HG03066 (cell line): ENCODE results near the gene MAK.
"Not testable (repeated sequence)": the region's sequence is repeated elsewhere in the genome, so short reads cannot be mapped to it uniquely, and the experiment has no call there.

Experiments
- ATAC-seq: cut with Tn5 transposase; IDR thresholded peaks from one replicate; pipeline ENCODE4 v1.9.1; 2021; ENCODE audit warnings: low read depth; ENCODE audit not compliant: unreplicated experiment

MAK gene

DNA sequence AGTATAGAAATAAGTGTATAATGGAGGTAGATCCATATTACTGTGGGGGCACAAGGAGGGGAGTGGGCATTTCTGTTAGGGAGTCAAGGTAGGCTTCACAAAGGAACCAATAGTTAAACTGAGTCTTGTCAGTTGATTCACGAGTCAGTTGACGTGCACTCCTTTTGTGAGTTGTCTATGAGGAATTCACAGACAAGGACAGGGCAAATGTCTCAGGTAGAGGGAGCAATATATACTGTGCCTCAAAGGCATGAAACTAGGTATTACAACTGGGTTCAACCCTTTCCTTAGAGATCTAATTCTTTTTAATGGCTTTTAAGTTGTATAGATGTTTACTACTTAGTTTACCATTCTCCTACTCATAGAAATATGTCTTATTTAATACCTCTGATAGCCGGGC is 104.5 kb downstream of the MAK start:
- no peak for ATAC-seq

DNA sequence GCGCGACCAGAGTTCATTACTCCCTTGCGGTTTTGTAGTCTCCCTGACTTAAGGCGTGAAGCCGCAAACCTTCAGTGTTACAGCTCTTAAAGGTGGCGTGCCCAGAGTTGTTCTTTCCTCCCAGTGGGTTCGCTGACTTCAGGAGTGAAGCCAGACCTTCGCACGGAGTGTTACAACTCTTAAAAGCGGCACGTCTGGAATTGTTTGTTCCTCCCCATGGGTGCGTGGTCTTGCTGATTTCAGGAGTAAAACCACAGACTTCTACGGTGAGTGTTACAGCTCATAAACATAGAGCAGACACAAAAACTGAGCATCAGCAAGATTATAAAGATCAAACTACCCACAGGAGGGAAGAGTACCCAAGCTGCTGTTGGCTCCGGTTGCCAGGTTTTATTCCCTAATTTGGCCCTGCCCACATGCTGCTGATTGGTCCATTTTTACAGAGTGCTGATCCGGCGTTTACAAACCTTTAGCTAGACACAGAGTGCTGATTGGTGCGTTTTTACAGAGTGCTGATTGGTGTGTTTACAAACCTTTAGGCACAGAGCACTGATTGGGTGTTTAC is 105.1 kb downstream of the MAK start:
- ATAC-seq: no peak

DNA sequence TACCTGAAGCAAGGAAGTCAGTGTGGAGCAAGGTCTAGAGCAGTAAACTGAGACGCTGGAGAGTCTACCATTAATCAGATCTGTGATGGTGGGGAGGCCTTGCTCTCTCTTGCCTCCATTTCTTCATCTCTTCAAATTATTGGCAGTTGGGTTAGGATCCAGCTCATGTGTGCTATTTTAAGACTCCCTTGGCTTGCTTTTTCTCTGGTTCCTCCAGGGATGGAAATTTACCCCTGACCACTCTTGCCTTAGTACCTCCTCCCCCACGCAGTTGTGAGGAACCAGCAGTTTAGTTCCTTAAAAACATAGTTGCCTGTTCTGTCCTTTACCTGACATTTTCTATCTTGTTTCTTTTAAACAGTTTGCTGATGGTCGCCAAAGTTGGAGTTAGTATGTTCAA is 108.1 kb downstream of the MAK start:
- no peak for ATAC-seq

DNA sequence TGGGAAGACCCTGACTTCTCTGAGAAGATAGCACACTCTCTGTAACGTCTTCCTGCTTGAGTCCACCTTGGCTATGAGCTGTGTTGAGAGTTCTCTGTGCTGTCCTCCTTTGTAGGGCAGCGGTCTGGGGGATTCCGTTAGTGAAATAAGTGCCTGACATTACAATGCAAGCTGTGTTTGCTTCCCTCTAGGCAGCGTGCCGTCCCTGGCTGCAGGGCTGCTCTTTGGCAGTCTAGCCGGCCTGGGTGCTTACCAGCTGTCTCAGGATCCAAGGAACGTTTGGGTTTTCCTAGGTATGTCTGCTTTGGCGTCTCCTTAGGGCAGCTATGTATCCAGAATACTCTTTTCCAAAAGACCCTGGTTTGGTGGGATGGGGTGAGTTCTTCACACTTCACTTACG is 112.6 kb downstream of the MAK start:
- ATAC-seq: no peak

DNA sequence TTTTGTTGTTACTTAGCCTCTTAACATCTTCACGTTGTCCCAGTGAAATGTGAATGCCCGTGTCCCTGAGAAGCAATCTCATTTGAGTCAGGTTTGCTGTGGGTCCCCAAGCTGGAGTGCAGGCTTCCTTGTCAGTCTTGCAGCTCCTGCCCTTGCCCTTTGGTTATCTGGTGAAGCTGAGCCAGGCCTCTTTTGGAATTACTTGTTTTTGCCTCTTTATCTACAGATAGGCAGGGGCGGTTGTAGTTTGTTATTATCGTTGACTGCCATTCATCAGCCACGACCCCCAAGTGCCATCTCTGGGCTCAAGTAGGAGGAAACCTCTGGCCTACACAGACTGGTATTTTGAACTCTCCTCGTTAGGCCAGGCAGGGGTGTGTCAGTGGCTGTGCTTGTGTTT is 113.3 kb downstream of the MAK start:
- no peak for ATAC-seq

DNA sequence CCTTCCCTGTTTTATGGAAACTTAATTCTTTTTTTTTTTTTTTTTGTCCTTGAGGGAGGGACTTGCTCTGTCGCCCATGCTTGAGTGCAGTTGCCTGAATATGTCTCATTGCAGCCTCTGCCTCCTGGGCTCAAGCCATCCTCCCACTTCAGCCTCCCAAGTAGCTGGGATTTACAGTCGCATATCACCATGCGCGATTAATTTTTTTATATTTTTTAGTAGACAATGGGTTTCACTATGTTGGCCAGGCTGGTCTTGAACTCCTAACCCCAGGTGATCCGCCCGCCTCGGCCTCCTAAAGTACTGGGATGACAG is 114.8 kb downstream of the MAK start:
- no peak for ATAC-seq

DNA sequence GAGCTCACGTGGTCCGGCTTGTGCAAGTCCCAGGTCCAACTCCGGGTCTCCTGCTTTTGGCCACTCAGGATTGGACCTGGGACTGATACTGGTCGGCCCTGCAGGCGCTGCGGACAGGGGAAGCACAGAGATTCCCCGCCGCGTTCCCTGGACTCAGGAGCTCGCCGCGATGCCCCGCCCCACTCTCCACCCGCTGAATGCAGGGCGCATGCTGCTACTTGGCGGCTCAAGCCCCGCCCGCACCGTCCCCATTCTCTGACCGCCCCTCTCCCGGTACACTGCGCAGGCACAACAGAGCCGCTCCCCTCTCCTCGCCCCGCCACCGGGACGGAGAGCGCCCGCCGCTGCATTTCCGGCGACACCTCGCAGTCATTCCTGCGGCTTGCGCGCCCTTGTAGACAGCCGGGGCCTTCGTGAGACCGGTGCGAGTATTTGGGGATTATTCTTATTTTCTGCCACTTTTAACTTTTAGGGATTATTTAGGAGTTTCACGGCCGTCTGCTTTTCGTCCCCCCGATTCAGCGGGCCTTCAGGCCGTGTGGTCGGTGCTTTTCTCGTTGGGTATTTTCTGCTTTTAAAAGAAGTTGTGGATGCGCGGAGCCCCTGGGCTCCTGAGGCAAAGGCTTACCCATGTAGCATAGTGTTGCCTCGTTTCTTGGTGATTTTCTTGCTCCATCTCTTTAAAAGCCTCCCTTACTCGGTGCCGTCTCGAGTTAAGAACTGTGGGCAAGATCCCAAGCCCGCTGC is 115.3 kb downstream of the MAK start, which contains the start of gene TMEM14C:
Gene TMEM14C (plus strand): TSS at position 251 of the 747 bp plus-strand sequence. CDS start 1,544 bp downstream, outside the sequence.
- ATAC-seq: peak; percentile 98

DNA sequence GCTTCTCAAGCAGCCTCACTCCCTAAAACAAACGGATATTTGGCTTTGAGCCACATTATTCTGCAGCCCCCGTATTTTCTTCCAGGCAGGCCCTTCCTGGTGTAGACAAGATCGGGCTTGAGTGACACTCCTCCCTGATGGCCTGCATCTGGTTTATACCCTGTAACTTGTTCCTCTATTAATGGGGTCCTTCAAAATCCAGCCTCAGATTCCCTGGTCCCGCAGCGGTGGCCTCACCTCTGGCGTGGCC is 115.8 kb downstream of the MAK start:
- no peak for ATAC-seq

DNA sequence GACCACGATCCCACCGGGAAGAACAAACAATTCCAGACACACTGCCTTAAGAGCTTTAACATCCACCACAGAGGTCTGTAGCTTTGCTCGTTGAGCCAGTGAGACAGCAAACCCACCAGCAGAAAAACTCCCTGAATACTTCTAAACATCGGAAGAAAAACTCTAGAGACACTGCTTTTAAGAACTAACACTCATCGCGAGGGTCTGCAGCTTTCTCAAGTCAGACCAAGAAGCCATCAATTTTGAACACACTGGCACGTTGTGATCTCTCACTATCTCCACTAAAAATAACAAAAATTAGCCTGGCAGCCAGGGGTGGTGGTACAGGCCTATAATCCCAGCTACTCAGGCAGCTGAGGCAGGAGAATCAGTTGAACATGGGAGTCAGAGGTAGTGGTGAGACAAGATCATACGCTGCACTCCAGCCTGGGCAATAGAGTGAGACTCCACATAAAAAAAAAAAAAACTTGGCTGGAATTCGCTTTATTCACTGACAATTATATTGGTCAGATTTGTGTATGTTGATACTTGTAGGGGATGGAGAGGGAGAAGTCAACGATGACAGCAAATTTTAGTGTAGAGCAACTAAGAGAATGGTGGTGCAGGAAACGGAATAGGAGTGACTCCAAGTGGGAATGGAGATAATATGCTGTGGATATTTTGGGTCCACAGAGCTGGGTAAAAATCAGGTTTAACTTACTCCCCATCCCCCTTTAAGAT is 116.3 kb downstream of the MAK start:
- ATAC-seq: no peak

DNA sequence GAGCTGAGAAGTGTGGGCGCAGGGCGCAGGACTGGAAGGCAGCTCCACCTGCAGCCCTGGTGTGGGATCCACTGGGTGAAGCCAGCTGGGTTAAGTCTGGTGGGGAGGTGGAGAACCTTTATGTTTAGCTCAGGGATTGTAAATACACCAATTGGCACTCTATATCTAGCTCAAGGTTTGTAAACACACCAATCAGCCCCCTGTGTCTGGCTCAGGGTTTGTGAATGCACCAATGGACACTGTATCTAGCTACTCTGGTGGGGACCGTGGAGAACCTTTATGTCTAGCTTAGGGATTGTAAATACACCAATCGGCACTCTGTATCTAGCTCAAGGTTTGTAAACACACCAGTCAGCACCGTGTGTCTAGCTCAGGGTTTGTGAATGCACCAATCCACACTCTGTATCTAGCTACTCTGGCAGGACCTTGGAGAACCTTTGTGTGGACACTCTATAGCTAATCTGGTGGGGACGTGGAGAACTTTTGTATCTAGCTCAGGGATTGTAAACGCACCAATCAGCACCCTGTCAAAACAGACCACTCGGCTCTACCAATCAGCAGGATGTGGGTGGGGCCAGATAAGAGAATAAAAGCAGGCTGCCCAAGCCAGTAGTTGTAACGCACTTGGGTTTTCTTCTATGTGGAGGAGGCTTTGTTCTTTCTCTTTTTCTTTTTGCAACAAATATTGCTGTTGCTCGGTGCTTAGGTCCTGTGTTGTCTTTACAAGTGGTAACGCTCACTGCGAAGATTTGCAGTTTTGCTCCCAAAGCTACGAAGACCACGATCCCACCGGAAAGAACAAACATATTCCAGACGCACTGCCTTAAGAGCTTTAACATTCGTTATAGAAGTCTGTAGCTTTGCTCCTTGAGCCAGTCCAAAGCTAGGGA is 117.1 kb downstream of the MAK start:
- ATAC-seq: not testable (repeated sequence)

DNA sequence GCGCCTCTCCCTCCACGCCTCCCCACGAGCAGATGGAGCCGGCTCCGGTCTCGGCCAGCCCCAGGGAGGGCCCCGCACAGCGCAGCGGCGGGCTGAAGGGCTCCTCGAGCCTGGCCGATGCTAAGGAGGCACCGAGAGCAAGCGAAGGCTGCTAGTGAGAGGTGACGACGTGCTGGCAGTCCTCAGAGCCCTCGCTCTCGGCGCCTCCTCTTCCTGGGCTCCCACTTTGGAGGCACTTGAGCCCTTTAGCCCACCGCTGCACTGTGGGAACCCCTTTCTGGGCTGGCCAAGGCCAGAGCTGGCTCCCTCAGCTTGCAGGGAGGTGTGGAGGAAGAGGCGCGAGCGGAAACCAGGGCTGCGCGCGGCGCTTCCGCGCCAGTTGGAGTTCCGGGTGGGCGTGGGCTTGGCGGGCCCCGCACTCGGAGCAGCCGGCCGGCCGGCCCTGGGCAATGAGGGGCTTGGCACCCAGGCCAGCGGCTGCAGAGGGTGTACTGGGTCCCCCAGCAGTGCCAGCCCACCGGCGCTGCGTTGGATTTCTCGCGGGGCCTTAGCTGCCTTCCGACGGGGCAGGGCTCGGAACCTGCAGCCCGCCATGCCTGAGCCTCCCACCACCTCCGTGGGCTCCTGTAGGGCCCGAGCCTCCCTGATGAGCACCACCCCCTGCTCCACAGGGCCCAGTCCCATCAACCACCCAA is 117.9 kb downstream of the MAK start:
- ATAC-seq: no peak

DNA sequence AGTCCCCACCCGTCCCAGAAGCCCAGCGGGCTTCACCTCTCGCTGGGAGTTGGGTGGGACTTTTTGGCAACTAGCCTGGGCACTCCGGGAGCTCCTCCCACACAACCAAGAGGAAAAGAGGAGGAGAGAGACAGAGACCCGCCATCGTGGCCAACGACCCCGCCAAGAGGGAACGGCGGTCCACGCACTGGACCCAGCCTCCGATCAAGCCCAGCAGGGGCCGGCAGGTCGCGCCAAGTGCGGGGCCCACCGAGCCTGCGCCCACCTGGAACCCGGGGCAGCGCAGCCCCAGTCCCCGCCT is 118.4 kb downstream of the MAK start:
- no peak for ATAC-seq

DNA sequence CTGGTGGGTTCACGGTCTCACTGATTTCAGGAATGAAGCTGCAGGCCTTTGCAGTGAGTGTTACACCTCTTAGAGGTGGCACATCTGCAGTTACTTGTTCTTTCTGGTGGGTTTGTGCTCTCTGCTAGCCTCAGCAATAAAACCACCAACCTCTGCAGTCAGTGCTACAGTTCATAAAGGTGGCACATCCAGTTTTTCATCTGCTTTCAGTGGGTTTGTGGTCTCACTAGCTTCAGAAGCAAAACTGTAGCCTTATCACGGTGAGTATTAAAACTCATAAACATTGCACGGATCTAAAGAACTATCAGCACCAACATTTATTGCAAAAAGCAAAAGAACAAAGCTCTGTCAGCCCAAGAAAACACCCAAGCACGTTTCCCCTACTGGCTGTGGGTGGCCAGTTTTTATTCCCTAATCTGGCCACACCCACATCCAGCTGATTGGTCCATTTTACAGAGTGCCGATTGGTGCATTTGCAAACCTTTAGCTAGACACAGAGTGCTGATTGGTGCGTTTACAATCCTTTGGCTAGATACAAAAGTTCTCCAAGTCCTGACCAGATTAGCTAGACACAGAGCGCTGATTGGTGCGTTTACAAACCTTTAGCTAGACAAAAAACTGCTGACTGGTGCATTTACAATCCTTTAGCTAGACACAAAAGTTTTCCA is 118.9 kb downstream of the MAK start:
- no peak for ATAC-seq

DNA sequence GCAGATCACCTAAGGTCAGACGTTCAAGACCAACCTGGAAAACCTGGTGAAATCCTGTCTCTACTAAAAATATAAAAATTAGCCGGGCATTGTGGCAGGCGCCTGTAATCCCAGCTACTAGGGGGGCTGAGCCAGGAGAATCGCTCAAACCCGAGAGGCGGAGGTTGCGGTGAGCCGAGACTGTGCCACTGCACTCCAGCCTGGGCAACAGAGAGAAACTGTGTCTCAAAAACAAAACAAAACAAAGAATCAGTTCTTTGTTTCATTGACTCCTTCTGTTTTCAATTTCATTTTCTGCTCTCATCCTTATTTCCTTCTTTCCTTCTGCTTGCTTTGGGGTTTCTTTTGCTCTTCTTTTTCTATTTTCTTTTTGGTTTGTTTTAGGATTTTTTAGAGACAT is 124.4 kb downstream of the MAK start:
- no peak for ATAC-seq
